ENCODE measurements around the gene ZNF385D.
"Not testable (repeated sequence)": the region's sequence is repeated elsewhere in the genome, so short reads cannot be mapped to it uniquely, and the experiment has no call there.

Gene ZNF385D

DNA sequence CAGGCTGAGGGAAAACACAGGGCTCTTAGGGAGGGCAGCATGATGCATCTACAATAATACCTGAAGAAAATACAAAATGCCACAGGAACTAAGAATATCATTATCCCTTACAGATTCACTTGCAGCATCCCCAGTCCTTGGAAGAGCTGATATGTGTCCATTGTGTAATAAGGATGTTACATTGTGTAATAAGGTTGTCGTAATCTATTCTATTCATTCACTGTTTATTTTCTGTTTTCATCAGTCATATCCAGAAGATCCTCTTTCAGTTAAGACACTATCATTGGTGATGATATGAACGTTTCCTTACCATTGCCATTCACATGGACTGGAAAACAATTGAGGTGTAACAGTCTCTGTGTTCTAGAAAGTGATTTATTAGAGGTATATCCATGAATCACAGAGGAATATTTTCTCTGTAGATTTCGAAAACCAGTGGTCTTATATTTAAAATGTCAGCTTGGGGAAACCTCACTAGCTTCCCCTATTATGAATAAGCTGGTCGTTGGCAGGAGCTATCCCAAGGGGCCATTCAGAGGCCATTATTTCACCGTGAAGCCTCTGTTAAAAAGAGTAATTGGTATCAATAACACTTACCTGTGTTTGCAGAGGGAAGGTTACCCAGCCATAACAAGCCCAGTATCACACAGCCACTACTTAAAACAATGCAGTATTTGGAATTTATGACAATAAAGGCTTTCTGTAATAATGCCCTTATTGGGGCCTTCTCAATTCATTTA, 241.1 kb downstream of the ZNF385D start:
- DNase-seq (ENCODE audit: low spot score) = no peak

DNA sequence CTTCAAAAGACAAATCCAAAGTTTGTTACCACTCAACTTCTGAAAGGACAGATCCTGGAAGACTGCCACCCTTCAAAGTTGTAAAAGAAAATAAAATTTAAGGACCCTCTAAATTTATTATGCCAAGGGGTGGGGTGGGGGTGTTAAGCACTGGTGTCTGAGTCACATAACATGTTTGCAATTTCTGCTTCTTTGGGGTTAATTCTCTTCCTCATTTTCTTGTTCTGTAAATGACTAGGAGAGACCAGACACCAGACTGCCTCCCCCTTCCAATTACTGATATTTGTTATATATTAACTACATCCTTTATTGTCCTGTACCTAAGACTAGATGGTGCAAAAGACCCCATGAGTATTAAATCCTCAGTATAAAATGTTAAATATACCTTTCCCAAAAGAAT, 242.8 kb downstream of the ZNF385D start:
- no peak for DNase-seq (ENCODE audit: low spot score)

DNA sequence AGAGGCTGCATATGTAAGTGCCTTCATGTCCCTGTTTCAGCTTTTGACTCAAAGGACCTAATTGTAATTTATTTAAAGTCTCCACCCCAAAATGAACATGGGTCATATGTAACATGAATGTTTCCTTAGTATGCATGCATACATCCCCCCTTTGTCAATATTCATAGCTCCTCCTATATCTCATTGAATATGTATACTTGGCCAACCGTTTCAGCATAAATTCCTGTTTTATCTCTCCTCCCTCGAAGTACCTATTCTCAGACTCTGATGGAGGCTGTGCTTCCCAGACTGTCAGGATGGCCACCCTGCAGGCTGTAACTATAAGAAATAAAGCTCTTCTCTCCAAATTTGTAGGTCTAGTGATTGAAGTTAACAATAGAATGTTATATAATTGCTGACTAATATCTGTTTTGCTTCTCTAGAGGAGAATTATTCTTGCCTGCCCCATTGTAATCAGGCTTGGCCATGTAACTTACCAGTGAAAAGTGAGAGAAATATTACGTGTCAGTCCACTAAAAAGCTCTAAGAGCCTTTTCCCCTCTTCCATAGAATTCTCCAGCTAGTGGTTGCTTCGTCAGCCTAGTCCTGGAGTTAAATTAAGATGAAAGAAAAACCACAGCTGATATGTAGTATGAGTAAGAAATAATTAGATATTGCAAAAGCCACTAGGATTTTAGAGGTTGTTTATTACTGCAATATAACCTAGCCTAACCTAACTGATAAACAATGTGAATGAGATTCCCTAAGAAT, 245.1 kb downstream of the ZNF385D start:
- no peak for DNase-seq (ENCODE audit: low spot score)

DNA sequence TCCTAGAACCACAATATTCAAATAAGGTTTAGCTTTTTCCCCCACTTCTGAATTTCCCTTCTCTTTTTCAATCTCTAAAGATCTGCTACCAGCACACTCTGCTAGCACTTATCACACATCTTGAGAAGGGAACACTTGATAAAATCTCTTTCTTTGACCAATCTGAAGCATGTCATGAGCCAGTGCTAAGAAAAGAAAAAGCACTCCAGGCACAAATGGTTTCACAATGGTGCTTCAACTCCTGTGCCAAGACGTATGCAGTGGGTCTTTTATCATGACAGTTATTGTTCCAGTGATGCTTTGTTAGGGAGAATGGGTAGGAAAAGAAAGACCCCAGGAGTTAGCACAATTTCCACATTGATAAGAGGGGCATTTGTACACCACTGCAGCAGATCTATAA, 248.4 kb downstream of the ZNF385D start:
- DNase-seq (ENCODE audit: low spot score) = no peak

DNA sequence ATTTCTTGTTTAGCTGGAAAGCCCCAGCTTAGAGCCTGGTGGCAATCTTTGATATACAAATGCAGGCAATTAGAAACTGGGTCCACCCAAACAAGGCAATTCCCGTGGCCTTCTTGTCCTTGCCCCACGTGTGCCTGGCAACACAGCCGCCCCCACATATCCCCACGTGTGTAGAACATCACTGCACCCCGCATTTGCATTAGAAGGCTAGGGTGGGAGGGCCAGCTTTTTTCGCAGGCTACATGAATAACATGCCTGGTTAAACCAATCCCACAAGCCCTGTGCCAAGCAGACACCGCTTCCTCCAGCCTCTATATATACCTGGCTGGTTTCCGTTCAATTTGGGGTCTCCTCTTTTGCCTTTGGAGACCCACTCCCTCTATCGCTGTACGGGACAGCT, 250.2 kb downstream of the ZNF385D start:
- DNase-seq (ENCODE audit: low spot score) = no peak

DNA sequence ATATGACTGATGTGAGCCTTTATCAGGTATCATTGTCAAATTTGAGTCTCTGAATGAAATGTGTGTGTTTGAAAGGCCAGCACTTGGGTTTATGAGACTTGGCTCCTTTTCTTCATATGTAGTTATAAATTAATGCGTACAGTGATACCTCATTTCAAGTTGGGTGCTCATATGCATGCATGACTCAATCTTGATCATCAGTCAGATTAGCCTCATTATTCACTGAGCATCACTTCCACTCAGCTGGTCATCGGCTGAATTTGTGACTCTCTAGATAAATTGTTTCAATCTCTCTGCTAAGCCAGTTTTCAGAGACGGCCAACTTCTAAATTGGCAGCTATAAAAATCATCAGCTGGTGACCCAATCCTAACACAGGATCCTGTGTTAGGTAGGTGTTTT, 260.3 kb downstream of the ZNF385D start:
- DNase-seq (ENCODE audit: low spot score) = not testable (repeated sequence)

DNA sequence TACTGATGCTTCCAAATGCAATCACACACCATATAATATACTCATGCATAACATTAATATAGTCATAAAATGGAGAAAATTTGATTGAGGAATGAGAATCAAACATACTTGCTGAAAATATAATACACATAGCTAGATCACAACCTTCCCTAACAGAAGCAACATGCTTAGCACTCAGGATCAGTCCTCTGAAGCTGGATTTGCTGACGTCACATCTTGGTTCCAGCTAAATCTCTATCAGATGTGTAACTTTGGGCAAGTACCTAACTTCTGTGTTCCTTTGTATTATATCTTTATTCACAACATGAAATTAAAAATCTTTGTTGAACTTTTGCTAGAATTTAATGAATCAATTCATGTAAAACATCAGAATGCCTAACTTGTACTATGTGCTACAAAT, 263.5 kb downstream of the ZNF385D start:
- no peak for DNase-seq (ENCODE audit: low spot score)

DNA sequence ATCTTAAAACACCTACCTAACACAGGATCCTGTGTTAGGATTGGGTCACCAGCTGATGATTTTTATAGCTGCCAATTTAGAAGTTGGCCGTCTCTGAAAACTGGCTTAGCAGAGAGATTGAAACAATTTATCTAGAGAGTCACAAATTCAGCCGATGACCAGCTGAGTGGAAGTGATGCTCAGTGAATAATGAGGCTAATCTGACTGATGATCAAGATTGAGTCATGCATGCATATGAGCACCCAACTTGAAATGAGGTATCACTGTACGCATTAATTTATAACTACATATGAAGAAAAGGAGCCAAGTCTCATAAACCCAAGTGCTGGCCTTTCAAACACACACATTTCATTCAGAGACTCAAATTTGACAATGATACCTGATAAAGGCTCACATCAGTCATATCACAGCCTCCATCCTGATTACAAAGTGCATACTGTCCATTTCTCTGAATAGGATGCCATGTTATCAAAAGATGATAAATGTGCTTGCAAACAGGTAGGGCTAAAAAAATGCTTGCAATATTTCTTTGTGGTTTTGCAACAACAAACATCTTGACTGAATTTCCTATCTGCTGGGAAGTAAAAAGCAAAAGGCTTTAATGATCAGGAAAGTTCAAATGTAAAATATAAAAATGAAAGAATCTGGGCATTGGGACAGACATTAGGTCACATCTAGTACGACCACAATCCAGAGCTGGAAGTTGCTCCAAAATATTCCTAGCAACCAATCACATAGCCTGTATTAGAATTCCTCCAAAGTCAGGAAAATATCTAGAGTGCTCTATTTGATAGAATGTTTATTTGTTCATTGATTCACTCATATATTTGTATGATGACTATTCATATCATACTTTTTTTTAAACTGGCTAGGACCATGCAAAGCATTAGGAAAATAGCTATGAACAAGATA, 264.7 kb downstream of the ZNF385D start:
- not testable (repeated sequence) for DNase-seq (ENCODE audit: low spot score)

DNA sequence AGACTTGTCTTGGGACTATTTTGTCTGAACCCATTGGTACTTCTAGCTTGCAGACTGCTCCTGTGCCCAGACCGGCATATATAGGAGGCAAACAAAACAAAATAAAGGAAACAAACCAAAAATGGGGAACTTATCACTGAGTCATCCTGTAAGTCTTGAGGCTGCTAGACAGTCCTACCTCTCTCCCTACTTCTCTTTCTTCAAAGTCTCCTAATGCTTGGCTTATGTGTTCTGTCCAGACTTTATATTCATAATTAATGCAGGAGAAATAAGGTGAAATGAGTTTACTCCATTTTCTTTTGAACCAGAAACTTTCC, 266.2 kb downstream of the ZNF385D start:
- no peak for DNase-seq (ENCODE audit: low spot score)

DNA sequence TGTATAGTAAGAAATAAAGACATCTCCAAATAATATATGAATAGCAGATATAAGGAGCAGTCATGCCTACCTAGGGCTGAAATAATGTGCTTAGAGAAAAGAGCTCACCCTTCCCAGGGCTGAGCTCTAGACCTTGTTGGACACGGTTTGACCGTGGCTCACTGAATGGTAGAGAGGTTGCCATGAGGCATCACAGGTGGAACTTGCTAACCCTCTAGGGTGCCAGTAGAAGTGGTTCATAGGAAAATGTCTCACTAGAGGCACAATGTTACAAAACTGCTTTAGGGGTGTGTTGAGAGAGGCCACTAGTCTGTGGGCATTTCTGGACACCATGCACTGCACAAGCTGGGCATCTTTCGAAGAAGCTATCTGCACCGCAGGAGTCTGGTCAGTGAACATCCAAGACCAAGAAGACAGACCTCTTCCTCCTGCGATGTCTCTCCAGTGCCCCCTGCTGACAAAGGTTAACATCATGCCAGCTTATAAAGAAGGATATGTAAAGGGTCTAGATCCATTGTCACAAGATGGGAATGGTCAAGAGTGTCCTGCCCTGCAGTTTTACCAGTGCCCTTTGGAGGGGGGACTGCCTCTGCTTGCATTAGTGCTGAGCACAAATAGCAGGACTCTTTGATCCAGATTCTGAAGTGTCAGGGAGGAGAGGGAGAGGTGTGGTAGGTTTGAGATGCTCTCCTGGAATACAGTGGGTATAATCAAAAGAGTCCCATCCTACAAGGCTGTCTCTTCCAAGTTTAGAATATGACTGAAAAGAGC, 266.8 kb downstream of the ZNF385D start:
- DNase-seq (ENCODE audit: low spot score) = no peak

DNA sequence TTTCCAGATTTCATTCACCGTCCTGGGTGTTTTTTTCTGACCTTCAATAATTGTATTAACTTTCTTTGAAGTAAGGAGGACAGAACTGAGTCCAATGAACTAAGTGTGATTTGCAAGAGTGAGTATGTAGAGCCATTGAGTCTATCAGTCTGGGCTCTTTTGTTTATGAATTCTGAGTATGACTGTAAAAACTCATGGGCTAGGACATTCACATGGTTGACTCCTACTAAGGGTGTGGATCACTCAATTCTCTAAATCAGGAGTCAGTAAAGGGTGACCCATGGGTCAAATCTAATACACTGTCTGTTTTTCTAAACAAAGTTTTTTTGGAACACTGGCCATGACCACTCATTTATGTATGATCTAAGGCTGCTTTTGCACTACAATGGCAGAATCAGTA, 269.0 kb downstream of the ZNF385D start:
- DNase-seq (ENCODE audit: low spot score) = no peak

DNA sequence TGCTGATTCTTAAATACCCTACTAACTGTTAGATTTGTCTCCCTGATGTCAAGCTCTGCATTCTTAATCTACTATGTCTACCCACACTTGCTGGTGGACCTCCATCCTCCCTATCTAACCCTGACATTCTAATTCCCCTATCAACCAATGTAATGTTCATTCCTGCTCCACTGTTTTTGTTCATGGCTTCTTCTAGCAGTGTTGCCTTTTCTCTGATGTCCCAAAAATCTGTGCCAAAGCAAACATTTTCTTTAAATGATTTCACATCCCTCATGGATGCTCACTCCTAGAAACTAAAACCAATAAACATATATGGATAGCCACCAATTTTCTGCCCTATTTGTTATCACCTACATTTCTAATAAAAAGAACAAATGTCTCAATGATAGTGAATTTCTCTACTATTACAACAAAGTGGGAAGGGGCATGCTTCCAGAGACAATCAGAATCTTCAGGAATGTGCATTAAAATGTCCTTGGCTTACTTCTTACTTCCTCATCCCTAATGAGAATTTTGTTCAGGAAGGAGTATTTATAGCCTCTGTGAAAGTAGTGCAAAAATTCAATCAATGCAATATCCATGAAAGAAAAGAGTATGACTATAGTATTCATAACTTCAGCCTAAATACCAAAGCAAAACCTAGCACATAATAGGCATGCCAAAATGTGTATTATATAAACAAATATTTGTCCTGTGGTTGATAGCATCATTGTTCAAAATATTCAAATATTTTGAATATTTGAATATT, 273.3 kb downstream of the ZNF385D start:
- DNase-seq (ENCODE audit: low spot score) = no peak

DNA sequence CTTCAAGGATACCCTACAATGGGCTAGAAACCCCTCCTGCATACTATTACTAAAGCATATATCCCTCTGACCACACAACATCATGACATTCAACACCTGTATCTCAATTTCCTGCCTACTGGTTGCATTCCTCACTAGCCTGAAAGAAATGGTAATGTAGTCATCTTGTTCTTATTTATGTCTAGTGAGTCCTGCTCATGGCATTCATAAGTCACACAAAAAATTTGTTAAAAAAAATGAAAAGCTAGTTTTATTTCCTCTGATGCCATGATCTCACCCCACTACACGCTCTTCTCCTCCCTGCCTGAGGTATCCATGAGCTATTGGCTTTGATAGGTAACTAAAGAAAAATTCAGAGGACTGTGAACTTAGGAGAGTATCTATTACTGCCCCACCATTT, 284.5 kb downstream of the ZNF385D start:
- DNase-seq (ENCODE audit: low spot score) = no peak

DNA sequence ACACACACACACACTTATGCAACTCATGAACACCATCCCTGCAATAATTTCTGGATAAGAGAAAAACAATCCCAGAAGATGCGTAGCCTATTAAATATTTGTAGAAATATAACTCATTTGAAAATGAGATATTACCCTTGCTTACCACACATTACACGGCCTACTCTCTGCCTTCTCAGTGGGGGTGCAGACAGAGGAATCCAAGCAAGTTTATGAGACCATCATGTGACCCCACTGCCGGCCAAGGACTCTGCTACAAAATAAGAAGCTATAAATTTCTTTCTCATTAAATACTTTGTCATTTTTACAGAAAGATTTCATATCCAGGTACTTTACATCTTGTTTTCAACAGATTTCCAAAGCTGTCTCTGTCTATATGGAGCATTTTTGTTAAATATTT, 286.3 kb downstream of the ZNF385D start:
- DNase-seq (ENCODE audit: low spot score) = no peak

DNA sequence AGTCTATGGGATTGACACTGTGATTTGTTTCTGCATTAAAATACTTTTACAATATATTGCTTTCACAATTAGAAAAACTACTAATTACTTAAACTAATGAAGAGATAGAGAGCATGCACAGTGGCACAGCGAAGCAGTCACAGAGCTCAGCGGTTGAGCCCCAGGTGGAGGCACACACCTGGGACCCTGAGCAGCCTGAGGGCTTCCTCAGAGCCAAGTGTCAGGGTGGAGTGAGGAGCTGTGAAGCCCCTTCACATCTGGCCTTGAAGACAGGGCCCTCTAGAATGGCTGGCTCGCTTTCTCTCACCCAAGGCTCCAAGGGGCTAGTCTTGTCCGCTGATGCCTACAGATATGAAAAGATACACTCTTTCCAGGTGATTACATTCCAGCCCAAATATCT, 287.7 kb downstream of the ZNF385D start:
- no peak for DNase-seq (ENCODE audit: low spot score)

DNA sequence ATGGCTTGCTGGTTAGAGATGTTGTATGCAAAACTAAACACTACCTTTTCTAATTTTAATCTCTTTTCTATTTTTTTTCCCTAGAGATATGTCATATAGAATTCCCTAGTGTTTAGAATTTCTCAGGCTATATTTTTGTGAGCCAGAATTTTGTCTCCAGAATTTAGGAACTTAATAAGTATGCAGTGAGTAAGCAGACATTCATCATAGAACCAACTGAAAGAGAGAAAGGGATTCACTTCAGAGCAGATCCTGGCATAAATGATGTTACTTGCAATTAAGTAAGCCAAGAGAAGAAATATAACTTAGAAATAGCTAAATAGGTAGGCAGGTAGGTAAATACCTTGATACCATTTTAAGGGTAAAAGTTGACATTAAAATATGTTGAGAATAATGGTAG, 288.9 kb downstream of the ZNF385D start:
- DNase-seq (ENCODE audit: low spot score) = no peak

DNA sequence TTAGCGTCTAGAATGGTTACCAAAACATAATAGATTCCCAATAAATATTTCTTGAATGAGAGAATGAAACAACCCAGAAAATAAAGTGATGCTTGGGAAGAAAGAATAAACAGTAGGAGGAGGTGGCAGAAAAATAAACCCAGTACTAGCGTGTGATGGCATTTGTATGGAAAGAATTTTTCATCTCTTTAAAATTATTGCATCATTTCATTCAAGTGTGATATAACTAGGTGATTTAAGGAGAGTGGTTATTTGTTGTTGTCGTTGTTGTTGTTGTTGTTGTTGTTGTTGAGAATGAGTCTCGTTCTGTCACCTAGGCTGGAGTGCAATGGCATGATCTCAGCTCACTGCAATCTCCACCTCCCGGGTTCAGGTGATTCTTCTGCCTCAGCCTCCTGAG, 293.9 kb downstream of the ZNF385D start:
- no peak for DNase-seq (ENCODE audit: low spot score)

DNA sequence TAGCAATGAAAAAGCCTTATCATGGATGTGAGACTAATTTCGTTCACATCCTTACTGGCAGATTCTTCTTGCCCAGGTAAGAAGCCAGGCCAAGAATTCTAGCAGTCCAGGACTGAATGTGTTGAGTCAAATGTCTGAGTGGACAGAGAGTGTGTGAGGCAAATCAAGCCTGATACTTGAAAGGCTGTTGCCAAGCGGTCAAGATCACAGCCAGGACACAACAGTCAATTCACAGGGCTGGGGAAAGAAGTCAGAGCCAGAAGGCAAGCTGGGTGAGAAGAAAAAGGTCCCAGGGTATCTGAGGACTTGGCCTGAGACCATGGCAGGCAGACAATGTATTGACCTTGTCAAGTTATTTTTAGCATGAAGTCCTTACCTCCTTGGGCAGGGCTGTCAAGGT, 301.3 kb downstream of the ZNF385D start:
- no peak for DNase-seq (ENCODE audit: low spot score)

DNA sequence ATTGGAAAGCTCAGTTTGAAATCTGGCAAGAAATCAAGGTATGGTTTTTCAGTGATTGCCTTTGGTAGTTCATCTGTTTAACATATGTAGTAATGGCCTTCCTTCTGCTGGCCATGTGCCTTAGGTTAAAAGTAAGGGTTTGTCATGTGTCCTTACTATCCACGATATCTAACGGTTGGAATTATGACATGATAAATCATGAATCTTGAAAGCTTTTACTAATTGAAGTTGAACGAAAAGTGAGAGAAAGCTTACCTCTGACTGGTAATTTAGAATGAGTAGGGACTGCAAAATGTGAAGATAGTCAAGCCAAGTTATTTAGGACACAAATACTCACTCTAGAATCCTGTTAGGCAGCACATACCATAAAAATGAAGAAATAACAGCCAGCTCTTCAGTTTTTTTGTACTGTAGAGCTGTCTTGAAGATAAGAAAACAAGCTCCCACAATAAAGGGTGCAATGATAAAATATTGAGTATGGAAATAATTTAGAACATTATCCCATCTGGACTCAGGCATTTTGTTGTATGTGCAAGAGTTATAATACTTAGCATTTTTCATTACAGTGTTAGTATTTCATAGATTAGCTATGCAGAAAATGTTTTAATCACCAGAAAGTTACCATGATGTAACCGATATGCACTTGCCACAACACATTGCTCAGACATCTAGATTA, 303.4 kb downstream of the ZNF385D start:
- DNase-seq (ENCODE audit: low spot score) = no peak

DNA sequence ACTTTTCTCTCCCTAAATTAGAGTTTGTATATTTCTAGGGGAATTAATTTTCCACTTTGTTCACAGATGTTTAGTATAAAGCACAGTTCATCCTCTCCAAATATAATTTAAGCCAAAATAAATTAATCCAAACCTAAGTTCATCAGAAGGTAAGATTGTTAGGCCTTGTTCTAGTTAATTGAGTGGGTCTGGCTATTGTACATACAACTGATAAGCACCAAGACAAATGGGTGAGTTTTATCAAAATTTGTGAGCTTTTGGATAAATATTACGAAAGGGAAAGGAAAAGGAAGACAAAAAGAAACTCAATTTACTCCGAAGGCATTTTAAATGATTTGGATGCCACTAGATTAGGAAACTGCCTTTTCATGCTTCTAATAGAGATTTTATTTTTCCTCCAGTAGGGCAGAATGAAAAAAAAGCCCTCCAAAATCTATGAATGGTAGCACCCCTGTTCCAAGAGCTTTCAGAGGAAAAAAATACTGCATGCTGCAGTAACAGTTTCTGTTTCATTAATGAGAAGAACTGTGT, 304.0 kb downstream of the ZNF385D start:
- no peak for DNase-seq (ENCODE audit: low spot score)

DNA sequence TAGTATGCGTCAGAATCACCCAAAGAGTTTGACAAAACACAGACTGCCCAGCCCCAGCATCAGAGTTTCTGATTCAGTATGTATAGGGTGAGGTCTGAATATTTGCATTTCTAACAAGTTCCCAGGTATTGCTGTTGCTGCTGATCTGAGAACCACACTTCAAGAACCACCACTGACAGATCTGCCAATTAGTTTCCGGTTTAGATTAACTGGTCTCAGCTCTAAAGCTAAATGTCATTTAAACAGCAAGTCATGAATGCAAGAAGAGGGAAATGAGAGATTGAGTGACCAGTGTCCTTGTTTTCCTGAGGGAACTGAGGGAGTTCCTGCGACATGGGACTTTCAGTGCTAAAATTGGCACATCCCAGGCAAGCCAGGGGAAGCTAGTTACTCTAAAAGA, 305.0 kb downstream of the ZNF385D start:
- DNase-seq (ENCODE audit: low spot score) = no peak

All from hematopoietic multipotent progenitor cell treated with erythropoietin and hydrocortisone succinate and interleukin-3 and kit ligand, for 17 days (in vitro differentiated cells).